ENCODE data around the gene EPHA6. TPM values are rescaled to one million over a fixed set of nuclear protein-coding genes. Genes with fewer than 3 reads are reported as not detected.

Gene EPHA6
- total and polyA plus RNA-seq, 9 of the 15 experiments (the other 6 are each of a cell fraction or from before 2014, with no cell fraction given), result not detected

- no peak for TF ChIP-seq ZC3H8 (IDR thresholded peaks at IDR 0.05)
- TF ChIP-seq ATF1 (CRISPR knock-in tag; IDR thresholded peaks at IDR 0.05), result no peak
- no peak for TF ChIP-seq ATF1 (tag; IDR thresholded peaks at IDR 0.05)
- TF ChIP-seq E2F1 (CRISPR knock-in tag; IDR thresholded peaks at IDR 0.05), result no peak
- no peak for TF ChIP-seq ZC3H4 (CRISPR knock-in tag; IDR thresholded peaks at IDR 0.05; ENCODE audit: borderline replicate concordance)
- no peak for TF ChIP-seq MAFG (tag; conservative IDR thresholded peaks at IDR 0.05)
- TF ChIP-seq CBX3 (IDR thresholded peaks at IDR 0.05; ENCODE audit: borderline replicate concordance in 1 of 2, low read length in 2 of 2), result no peak
- TF ChIP-seq TBP (optimal IDR thresholded peaks at IDR 0.05; ENCODE audit: low read depth, low read length), result no peak
- TF ChIP-seq ARNT (IDR thresholded peaks at IDR 0.05), result no peak
These were observed 195.1 kb downstream of the EPHA6 start (continued) for GRCh38 chr3:97009427-97010019.

GRCh38 chr3:97010881-97011657 lies 196.7 kb downstream of the EPHA6 start:
- Histone ChIP-seq H3K4me3 (no peak overlapping the region), H3K4me2 (ENCODE audit: insufficient read depth, low read length) (no peak overlapping the region), H3K9ac (ENCODE audit: insufficient read depth in 1 of 2, low read depth in 2 of 2, low read length in 2 of 2) (no peak overlapping the region), H3K79me2 (ENCODE audit: control insufficient read depth, insufficient read depth, low read length) (no peaks in the 10 kb centered on the region), H3K9me3 (replicated peaks; ENCODE audit: control insufficient read depth, insufficient read depth, low read depth, low read length) (no peaks in the 10 kb centered on the region), H4K20me1 (replicated peaks; ENCODE audit: control insufficient read depth, insufficient read depth, low read length) (no peaks in the 10 kb centered on the region), H2AFZ (ENCODE audit: low read depth, low read length) (no peak overlapping the region), H3K27me3 (ENCODE audit: control insufficient read depth in 2 of 2, insufficient read depth in 2 of 2, low read length in 2 of 2) (no peaks in the 10 kb centered on the region), H3K4me1 (replicated peaks in 1 of 2; ENCODE audit: control insufficient read depth in 2 of 2, insufficient read depth in 2 of 2, low read length in 2 of 2) (no peaks in the 10 kb centered on the region), H3K27ac (ENCODE audit: extremely low read depth, low read depth, low read length) (no peak overlapping the region), H3K9me1 (ENCODE audit: control insufficient read depth, insufficient read depth, low read length) (no peaks in the 10 kb centered on the region), H3K36me3 (ENCODE audit: control insufficient read depth, insufficient read depth, low read length) (no peaks in the 10 kb centered on the region)
- CTCF ChIA-PET (ENCODE audit: low intra/inter-chr PET ratio), result no interaction called here
- FAIRE-seq (no peak), ATAC-seq (no peak), DNase-seq (ENCODE audit: extremely low read depth in 1 of 4, low spot score in 3 of 4) (no peak)
- in situ Hi-C loops (cut with MboI), result no loop called here
- POLR2A ChIA-PET, result no interaction called here
- intact Hi-C loops (cut with micrococcal nuclease), result no loop called here
- no TSS peak for BruUV-seq (replicated peaks)
- 5% methylated on average over 2 of the region's 2 CpGs for WGBS (ENCODE audit: insufficient coverage, low coverage, missing lambda C conversion rate)
- TF ChIP-seq MECOM (CRISPR knock-in tag; IDR thresholded peaks at IDR 0.05) (no peak), YBX1 (IDR thresholded peaks at IDR 0.05) (no peak), NCOA1 (IDR thresholded peaks at IDR 0.05; ENCODE audit: low read depth) (no peak), ZNF124 (CRISPR knock-in tag; IDR thresholded peaks at IDR 0.05) (no peak), CLOCK (CRISPR knock-in tag; IDR thresholded peaks at IDR 0.05; ENCODE audit: borderline replicate concordance) (no peak), TCF7L2 (IDR thresholded peaks at IDR 0.05; ENCODE audit: low read depth, low read length) (no peak), DACH1 (IDR thresholded peaks at IDR 0.05; ENCODE audit: partially characterized antibody) (no peak), TCF3 (CRISPR knock-in tag; IDR thresholded peaks at IDR 0.05) (no peak), HCFC1 (IDR thresholded peaks at IDR 0.05; ENCODE audit: low read depth, low read length) (no peak), GABPB1 (CRISPR knock-in tag; IDR thresholded peaks at IDR 0.05) (no peak), ZNF274 (IDR thresholded peaks at IDR 0.05; ENCODE audit: borderline replicate concordance, low read depth, low read length) (no peak), STAT5A (IDR thresholded peaks at IDR 0.05; ENCODE audit: borderline replicate concordance, low read length) (no peak)

All from K562 (cell line).